ENCODE measurements around the gene DUOXA1.

GRCh38 chr15:45094358-45094730, 35.3 kb downstream of the DUOXA1 start:
- TF ChIP-seq, protein P1, sequence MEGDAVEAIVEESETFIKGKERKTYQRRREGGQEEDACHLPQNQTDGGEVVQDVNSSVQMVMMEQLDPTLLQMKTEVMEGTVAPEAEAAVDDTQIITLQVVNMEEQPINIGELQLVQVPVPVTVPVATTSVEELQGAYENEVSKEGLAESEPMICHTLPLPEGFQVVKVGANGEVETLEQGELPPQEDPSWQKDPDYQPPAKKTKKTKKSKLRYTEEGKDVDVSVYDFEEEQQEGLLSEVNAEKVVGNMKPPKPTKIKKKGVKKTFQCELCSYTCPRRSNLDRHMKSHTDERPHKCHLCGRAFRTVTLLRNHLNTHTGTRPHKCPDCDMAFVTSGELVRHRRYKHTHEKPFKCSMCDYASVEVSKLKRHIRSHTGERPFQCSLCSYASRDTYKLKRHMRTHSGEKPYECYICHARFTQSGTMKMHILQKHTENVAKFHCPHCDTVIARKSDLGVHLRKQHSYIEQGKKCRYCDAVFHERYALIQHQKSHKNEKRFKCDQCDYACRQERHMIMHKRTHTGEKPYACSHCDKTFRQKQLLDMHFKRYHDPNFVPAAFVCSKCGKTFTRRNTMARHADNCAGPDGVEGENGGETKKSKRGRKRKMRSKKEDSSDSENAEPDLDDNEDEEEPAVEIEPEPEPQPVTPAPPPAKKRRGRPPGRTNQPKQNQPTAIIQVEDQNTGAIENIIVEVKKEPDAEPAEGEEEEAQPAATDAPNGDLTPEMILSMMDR (conservative IDR thresholded peaks at IDR 0.05): no peak
- TF ChIP-seq ZFX (IDR thresholded peaks at IDR 0.05): no peak

All from C4-2B (cell line).